Activated T-helper 9 cell treated with anti-CD3 and anti-CD28 coated beads, Interleukin-2, amount 50 U/mL, for 16 hours (primary cell): ENCODE measurements around the gene TNFRSF1A.

ENCODE experiments used
- DNase-seq: peaks from one replicate; pipeline ENCODE4 v3.0.0-alpha.2; 2020; ENCODE audit warnings: low read depth

Gene TNFRSF1A

DNA sequence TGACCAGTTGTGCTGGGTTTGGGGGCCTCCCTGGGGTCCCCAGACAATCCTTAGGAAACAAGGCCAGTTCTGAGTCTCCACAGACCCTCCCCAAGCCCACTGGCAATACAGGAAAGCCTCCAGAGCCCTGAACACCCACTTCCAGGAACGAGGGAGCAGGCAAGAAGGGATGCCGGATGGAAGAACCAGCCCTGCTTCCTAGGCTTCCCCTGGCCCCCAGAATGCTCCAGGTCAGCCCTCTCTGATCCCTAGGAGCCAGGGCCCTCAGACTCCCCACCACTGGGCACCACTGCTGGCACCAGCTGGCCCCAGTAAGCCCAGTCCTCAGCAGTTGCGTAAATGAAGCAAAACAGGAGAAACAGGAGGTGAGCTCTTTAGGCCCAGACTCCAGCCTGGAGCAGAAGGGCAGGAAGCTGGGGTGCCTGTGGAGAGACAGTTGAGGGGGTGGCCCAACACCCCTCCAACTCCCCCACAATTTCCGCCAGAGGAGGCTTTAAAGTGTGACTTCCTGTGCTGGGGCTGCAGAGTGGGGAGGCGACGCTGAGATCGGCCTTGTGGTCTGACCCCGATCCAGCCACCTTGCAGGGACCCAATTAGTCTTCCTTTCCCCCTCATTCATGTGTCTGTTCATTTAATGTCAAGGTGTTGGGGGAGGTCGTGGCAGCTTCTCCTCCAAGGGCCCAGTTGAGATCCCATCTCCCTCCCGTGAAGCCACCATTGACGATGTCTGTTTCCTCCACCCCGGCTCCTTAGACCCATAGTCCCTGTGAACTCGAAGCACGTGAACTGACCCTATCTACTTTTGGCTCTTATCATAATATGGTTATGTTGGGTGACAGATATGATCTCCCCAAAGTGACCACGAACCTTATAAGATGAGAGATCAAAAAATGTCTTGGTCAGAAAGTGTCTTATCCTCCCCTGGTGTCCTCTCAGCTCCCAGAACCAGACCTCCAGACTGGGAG, 4.7 kb downstream of the TNFRSF1A start:
- peak; percentile 40 for DNase-seq

DNA sequence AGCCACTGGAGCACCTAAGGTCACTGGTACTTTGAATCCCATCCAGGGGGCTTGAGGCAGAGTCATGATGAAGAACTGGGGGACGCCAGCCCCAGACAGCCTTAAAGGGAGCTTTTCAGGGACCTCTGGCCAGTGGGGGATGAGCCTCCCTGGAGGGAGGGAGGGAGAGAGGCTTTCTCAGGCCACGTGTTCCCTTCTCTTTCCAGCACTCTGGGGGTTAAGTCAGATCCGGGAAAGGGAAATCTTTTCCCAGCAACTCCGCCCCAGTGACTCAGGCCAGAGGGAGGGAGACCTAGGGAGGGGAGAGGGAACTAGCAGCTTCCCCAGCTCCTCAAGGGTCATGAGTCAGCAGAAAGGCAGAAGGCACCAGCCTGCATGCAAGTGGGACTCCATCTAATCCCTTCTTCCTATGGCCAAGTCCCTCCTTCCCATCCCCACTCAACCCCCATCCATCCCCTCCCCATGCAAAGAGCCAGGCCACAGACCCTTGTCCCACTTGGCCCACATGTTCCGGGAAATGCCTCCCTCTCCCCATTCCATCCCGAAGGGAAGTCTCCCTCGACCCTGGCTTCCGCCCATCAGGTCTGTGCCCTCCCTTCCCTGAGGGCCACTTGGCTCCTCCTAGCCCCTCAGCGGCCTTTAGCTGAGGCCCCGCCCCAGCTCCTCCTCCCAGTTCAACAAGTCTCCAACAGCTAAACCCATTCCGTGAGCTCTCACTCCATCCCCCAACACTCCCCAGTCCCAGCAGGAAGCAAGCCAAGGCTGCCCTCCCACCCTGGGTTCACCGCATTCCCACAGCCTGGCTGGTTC, 5.6 kb downstream of the TNFRSF1A start:
- peak; percentile 34 for DNase-seq

GRCh38 chr12:6335451-6336078, 6.3 kb downstream of the TNFRSF1A start:
- peak; percentile 79 for DNase-seq

GRCh38 chr12:6334940-6335450, 6.9 kb downstream of the TNFRSF1A start:
- no peak for DNase-seq

DNA sequence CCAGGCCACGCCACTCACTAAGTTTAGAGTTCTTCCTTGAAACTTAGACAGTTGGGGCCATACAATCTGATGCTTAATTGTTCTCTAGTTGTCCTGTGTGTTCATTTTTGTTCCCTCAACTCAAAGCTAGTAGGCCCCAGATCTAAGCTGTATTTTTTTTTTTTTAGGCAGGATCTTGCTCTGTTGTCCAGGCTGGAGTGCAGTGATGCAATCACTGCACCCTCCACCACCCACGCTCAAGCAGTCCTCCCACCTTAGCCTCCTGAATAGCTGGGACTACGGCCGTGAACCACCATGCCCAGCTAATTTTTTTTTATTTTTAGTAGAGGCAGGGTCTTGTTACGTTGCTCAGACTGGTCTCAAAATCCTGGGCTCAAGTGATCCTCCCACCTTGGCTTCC, 7.5 kb downstream of the TNFRSF1A start:
- DNase-seq, result no peak

- no peak for DNase-seq
Measured at GRCh38 chr12:6333566-6333965, 8.3 kb downstream of the TNFRSF1A start.

DNA sequence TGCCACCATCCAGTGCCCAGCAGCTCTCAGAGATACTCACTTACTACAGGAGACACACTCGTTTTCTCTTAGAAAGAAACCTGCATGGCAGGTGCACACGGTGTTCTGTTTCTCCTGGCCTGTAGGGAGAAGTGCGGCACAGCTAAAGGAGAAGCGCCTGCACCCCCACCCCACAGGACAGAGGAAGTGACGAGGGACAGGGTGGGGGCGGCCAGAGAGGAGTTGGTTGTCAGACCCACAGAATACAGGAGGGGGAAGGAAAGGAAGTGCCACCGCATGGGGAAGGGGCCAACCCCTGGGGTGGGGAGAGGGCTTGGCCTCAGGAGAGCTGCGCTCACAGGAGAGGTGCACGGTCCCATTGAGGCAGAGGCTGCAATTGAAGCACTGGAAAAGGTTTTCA, 8.8 kb downstream of the TNFRSF1A start:
- no peak for DNase-seq

DNA sequence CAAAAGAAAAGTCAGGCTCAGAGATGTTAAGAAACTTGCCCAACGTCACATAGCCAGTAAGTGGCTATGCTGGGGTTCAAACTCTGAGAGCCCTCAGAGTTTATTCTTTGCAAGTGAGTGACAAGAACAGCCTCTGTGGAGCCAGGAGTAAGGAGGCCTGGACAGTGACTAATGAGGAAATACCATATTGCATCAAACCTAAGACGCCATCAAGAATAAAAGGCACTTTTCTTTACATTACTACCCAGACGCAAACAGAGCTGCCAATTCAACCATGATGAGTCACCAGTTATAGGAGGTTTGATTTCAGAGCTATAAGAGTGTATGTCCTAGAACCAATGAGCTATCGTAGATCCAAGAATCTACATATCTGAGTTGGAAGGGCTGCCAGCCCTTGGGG, 9.4 kb downstream of the TNFRSF1A start:
- no peak for DNase-seq

DNA sequence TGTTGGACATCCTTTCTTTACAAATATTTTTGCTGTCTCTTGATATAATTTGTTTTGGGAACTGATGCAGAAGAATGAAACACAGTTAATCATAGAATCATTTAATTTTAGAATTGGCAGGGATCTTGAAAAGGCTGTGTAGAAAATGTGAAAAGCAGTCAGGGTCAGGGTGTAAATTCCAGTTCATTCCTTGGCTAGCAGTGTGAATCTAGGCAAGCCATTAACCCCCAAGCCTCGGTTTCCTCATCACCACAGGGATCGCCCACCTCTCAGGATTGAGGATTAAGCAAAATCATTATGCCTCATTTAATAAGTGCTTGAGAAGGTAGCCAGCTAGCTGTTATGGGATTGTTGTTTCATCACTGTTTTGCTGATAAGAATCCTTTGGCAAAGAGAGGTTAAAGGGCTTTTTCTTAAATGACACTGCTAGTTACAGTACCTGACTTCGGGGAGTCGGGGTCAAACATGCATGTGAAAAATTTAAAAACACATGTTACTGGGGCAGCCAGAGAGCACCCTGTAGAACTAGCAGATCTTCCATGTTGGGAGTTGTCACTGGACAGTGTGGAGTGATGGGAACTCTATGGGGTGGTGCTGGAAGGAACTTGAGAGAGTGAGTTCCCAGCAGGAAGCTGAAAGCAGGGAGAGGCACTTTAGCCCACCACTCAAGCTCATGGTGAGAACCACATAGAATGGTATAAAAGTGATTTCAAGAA, 10.7 kb downstream of the TNFRSF1A start:
- DNase-seq, result no peak

GRCh38 chr12:6330192-6330591, 11.7 kb downstream of the TNFRSF1A start:
- DNase-seq, result no peak

DNA sequence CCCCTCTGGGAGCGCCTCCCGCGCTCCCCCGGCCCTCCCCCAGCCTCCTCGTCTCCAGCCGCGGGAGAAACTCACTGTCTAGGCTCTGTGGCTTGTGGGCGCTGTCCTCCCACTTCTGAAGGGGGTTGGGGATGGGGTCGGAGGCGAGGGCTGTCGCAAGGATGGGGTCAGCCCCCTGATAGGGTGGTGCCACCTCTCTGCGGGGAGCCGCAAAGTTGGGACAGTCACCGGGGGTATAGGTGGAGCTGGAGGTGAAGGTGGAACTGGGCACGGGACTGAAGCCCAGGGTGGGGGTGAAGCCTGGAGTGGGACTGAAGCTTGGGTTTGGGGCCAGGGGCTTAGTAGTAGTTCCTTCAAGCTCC, 12.2 kb downstream of the TNFRSF1A start:
- no peak for DNase-seq

DNA sequence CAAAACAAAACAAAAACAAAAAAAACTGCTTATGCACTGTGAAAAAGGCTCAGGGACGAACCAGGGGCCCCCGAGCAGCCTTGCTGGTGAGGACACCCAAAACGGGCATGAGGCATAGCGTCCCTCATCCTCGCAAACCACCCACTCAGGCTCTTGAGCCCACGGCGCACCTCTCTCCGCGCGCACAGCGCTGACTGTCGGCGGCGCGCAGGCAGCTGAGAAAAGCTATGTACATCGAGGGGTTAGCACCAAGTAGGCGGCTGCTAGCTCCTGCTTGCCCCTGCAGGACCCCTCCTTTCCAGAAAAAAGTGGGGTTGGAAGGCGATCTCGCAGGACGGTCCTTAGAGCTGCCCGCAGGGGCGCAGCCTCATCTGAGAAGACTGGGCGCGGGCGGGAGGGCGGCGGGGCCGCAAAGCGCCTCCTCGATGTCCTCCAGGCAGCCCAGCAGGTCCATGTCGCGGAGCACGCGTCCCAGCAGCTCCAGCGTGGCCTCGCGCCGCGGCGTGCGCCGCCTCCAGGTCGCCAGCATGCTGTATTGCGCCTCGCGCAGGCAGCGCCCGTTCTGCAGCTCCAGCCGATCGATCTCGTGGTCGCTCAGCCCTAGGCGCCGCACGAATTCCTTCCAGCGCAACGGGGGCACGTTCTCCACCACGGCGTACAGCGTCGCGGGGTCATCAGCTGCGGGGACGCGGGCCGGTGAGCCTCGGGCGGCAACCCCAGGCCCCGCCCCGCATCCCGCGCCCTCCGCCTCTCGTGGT, 12.8 kb downstream of the TNFRSF1A start:
- DNase-seq, result no peak

DNA sequence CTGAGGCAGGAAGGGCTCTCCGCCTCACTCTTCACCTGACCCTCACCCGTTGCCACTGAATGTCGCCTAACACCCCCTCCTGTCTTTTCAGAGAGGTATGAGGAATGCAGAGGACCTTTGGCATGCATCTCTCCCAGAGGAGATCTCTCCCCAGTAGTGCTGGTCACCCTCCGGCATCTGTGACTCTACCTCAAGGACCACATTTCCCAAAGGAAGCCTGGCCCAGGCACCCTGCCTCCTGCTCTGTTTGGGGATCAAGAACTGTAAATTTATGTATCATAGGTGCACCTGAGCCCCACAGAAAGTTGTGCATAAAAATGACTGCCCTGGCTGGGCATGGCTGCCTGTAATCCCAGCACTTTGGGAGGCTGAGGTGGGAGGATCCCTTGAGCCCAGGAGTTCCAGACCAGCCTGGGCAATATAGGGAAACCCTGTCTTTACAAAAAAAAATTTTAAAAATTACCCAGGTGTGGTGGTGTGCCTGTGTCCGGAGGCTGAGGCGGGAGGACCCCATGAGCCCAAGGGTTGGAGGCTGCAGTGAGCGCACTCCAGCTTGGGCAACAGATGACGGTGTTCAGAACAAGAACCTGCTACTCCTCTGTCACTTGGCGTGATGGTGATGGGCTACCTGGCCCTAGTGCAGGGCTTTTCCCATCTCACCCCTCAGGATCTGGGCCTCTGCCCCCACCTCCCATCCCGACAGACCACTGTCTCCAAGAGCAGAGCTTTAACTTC, 13.7 kb downstream of the TNFRSF1A start:
- DNase-seq, result no peak

- no peak for DNase-seq
Measured at GRCh38 chr12:6327229-6328041, 14.4 kb downstream of the TNFRSF1A start.

DNA sequence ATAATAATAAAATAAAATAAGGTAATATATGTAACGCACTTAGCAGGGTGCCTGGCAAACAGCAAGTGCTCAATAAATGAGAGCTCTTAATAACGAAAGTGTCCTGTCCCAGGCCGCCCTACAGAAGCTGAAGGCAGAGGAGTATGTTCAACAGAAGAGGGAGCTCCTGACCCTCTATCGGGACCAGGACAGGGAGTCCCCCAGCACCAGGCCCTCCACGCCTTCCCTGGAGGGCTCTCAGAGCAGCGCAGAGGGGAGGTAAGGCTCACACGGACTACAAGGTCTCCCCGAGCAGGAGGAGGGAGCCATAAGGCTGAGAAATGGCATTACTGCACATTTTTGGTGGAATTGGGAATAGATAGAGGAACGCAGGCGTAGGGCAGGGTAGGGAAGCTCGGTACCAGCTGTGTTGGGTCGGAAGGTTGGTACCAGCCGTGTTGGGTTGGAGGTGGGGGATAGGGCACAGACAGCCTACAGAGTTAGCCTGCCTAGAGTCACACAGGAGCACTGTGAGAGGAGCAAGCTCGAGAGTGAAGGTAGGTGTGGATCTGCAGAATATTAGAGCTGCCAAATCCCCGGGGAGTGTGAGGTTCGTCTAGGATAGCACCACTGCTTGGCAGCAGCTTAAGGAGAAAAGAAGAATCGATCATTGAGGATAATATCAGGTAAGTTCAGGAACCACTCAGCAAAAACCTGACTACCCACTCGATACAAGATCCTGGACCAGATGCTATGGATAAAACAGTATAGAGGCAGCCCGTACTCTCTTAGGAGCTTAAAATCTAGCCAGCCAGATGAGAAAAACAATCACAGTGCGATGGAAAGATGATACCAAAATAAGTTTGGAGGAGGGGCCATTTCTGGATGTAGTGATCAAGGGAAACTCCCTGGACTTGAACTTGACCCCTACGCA, 15.3 kb downstream of the TNFRSF1A start:
- no peak for DNase-seq

GRCh38 chr12:6324936-6325750, 16.7 kb downstream of the TNFRSF1A start:
- DNase-seq, result no peak

- no peak for DNase-seq
Measured at GRCh38 chr12:6323995-6324711, 17.7 kb downstream of the TNFRSF1A start.
